ENCODE measurements around the gene STAT2.
A peak's percentile ranks its signal among the peaks of the same experiment; 100 is the strongest.
"Not testable (repeated sequence)": the region's sequence is repeated elsewhere in the genome, so short reads cannot be mapped to it uniquely, and the experiment has no call there.

Gene STAT2

GRCh38 chr12:56326126-56326525, 33.8 kb downstream of the STAT2 start:
- DNase-seq (ENCODE audit: low read depth): no peak

GRCh38 chr12:56324206-56324605, 35.7 kb downstream of the STAT2 start:
- DNase-seq (ENCODE audit: low read depth): peak; percentile 57

- not testable (repeated sequence) for DNase-seq (ENCODE audit: low read depth)
Measured at GRCh38 chr12:56321610-56322009, 38.3 kb downstream of the STAT2 start.

GRCh38 chr12:56321027-56321426, 38.9 kb downstream of the STAT2 start:
- no peak for DNase-seq (ENCODE audit: low read depth)

- DNase-seq (ENCODE audit: low read depth): no peak
Measured at GRCh38 chr12:56317675-56318074, 42.2 kb downstream of the STAT2 start.

GRCh38 chr12:56315622-56316473, 44.1 kb downstream of the STAT2 start, which contains the start of gene CNPY2:
Gene CNPY2, minus strand, starts transcription at chr12:56315988. Its CDS starts 771 bp downstream, at chr12:56315217.
- DNase-seq (ENCODE audit: low read depth): peak; percentile 96

GRCh38 chr12:56315249-56315621, 44.7 kb downstream of the STAT2 start:
- DNase-seq (ENCODE audit: low read depth): no peak

GRCh38 chr12:56311003-56311402, 48.9 kb downstream of the STAT2 start:
- no peak for DNase-seq (ENCODE audit: low read depth)

GRCh38 chr12:56308714-56309113, 51.2 kb downstream of the STAT2 start:
- DNase-seq (ENCODE audit: low read depth): no peak

- DNase-seq (ENCODE audit: low read depth): no peak
Measured at GRCh38 chr12:56307221-56307965, 52.5 kb downstream of the STAT2 start.

GRCh38 chr12:56304872-56305590, 54.9 kb downstream of the STAT2 start:
- DNase-seq (ENCODE audit: low read depth): peak; percentile 40

- DNase-seq (ENCODE audit: low read depth): no peak
Measured at GRCh38 chr12:56304276-56304675, 55.6 kb downstream of the STAT2 start.

- no peak for DNase-seq (ENCODE audit: low read depth)
Measured at GRCh38 chr12:56300644-56301464, 59.1 kb downstream of the STAT2 start.

- DNase-seq (ENCODE audit: low read depth): peak; percentile 95
Measured at GRCh38 chr12:56299853-56300643, 59.9 kb downstream of the STAT2 start, which contains the start of gene CS. Gene CS, minus strand, starts transcription at chr12:56300330. Its CDS starts 129 bp downstream, at chr12:56300201.

GRCh38 chr12:56299308-56299852, 60.5 kb downstream of the STAT2 start:
- no peak for DNase-seq (ENCODE audit: low read depth)

- DNase-seq (ENCODE audit: low read depth): no peak
Measured at GRCh38 chr12:56298828-56299227, 61.1 kb downstream of the STAT2 start.

- no peak for DNase-seq (ENCODE audit: low read depth)
Measured at GRCh38 chr12:56297400-56297799, 62.5 kb downstream of the STAT2 start.

- DNase-seq (ENCODE audit: low read depth): no peak
Measured at GRCh38 chr12:56296295-56296694, 63.6 kb downstream of the STAT2 start.

GRCh38 chr12:56293795-56294194, 66.1 kb downstream of the STAT2 start:
- no peak for DNase-seq (ENCODE audit: low read depth)
